K562 (cell line): ENCODE results near the gene MRPL38. TPM values are rescaled to one million over a fixed set of nuclear protein-coding genes. Genes with fewer than 3 reads are reported as not detected.

Experiments used
- ATAC-seq: fragments of 200-7000 bp; cut with Tn5 transposase; 3 replicates; pipeline ENCODE4 v1.9.1; 2020; ENCODE audit warnings: moderate library complexity
- BruUV-seq: library from RNA; stranded (reverse); fragments of 400-500 nt; replicated peaks from 2 replicates; lab custom pipeline; 2021; lab: Mats Ljungman, UMichigan
- CTCF ChIA-PET: fragments of 300-600 bp; formaldehyde crosslinking; extraction: SDS; loops from one replicate; lab custom pipeline; 2021; ENCODE audit warnings: low intra/inter-chr PET ratio; lab: Yijun Ruan, JAX
- POLR2A ChIA-PET: fragments of 300-600, 350-650 bp; sonication (Branson Sonifier 250); formaldehyde crosslinking; extraction: SDS; loops from one replicate; lab custom pipeline; 2021; ENCODE audit warnings: antibody characterized with exemption, inconsistent platforms; lab: Yijun Ruan, JAX
- DNase-seq, 4 experiments: peaks; one replicate each; pipeline versions ENCODE4 v3.0.0 to v3.0.0-alpha.2; 2011 to 2018; ENCODE audit warnings: low spot score in 3 of 4, mixed read lengths in 3 of 4; ENCODE audit errors: extremely low read depth in 1 of 4
- FAIRE-seq: peaks from 2 replicates; lab custom pipeline; 2011; peaks lifted over from hg19 to GRCh38; lab: Jason Lieb, UNC
- H2AFZ ChIP-seq: 2 replicates; pipeline ENCODE4 v1.6.0; 2011; ENCODE audit warnings: low read depth, low read length, control low read depth, inconsistent platforms
- H3K27ac ChIP-seq: fragments of 200-600 bp; 3 replicates; pipeline ENCODE4 v1.8.0; 2011; ENCODE audit warnings: low read depth, mild to moderate bottlenecking, control low read depth, inconsistent platforms, low read length, moderate library complexity, mixed read lengths; ENCODE audit errors: extremely low read depth
- H3K27me3 ChIP-seq, 2 experiments: fragments of 300-600 bp in 1 of 2; 2 replicates in 1 of 2; 3 replicates in 1 of 2; pipeline versions ENCODE4 v1.6.0 to v1.8.0; 2011; ENCODE audit warnings: inconsistent platforms in 2 of 2, low read length in 2 of 2, mild to moderate bottlenecking in 1 of 2, mixed read lengths in 1 of 2, moderate library complexity in 1 of 2; ENCODE audit not compliant: control insufficient read depth in 2 of 2, insufficient read depth in 2 of 2
- H3K36me3 ChIP-seq: fragments of 300-600 bp; 3 replicates; pipeline ENCODE4 v1.8.0; 2011; ENCODE audit warnings: mild to moderate bottlenecking, low read length, inconsistent platforms; ENCODE audit not compliant: control insufficient read depth, insufficient read depth
- H3K4me1 ChIP-seq, 2 experiments: fragments of 200-600 bp in 1 of 2; replicated peaks in 1 of 2; 2 replicates in 1 of 2; 3 replicates in 1 of 2; pipeline versions ENCODE4 v1.5.1 to v1.8.0; 2011; ENCODE audit warnings: inconsistent platforms in 2 of 2, low read length in 2 of 2, mild to moderate bottlenecking in 1 of 2, mixed read lengths in 1 of 2, moderate library complexity in 1 of 2; ENCODE audit not compliant: control insufficient read depth in 2 of 2, insufficient read depth in 2 of 2
- H3K4me2 ChIP-seq: 2 replicates; pipeline ENCODE4 v1.6.1; 2011; ENCODE audit warnings: low read length, control low read depth, inconsistent platforms, mixed read lengths; ENCODE audit not compliant: insufficient read depth
- H3K4me3 ChIP-seq: fragments of 200-600 bp; sonication (generic), shearing (Covaris generic); 2 replicates; pipeline ENCODE4 v1.5.1; 2016; ENCODE audit warnings: control low read depth, inconsistent platforms
- H3K79me2 ChIP-seq: fragments of 200-600 bp; 3 replicates; pipeline ENCODE4 v1.8.0; 2011; ENCODE audit warnings: low read length, inconsistent platforms; ENCODE audit not compliant: control insufficient read depth, insufficient read depth
- H3K9ac ChIP-seq, 2 experiments: 2 replicates each; pipeline versions ENCODE4 v1.6.0 to v1.6.1; 2011; ENCODE audit warnings: low read depth in 2 of 2, low read length in 2 of 2, control low read depth in 1 of 2, inconsistent platforms in 1 of 2, mild to moderate bottlenecking in 1 of 2, mixed read lengths in 1 of 2; ENCODE audit not compliant: insufficient read depth in 1 of 2
- H3K9me1 ChIP-seq: one replicate; pipeline ENCODE4 v1.6.0; 2011; ENCODE audit warnings: inconsistent platforms, mild to moderate bottlenecking, low read length, moderate library complexity; ENCODE audit not compliant: control insufficient read depth, insufficient read depth
- H3K9me3 ChIP-seq: replicated peaks from 2 replicates; pipeline ENCODE4 v1.5.1; 2011; ENCODE audit warnings: low read depth, low read length, inconsistent platforms; ENCODE audit not compliant: control insufficient read depth, insufficient read depth
- H4K20me1 ChIP-seq: replicated peaks from 2 replicates; pipeline ENCODE4 v1.6.1; 2011; ENCODE audit warnings: low read length, inconsistent platforms, mixed read lengths; ENCODE audit not compliant: control insufficient read depth, insufficient read depth
- CBFB ChIP-seq: sonication (generic); formaldehyde crosslinking; IDR thresholded peaks from 2 replicates; pipeline ENCODE4 v1.4.0; 2020; ENCODE audit warnings: mild to moderate bottlenecking, missing genetic modification reagents
- EGR1 ChIP-seq: fragments of 450-650 bp; conservative IDR thresholded peaks from 2 replicates; pipeline ENCODE4 v1.6.1; 2017; ENCODE audit warnings: mild to moderate bottlenecking
- FOS ChIP-seq: IDR thresholded peaks from 3 replicates; pipeline ENCODE4 v1.6.1; 2011; ENCODE audit not compliant: insufficient read length; ENCODE audit errors: extremely low read depth
- IRF9 ChIP-seq: fragments of 450-650 bp; IDR thresholded peaks from 2 replicates; pipeline ENCODE4 v1.6.1; 2016; ENCODE audit warnings: missing biosample characterization, missing genetic modification characterization
- RBFOX2 ChIP-seq: fragments of 200-400 bp; formaldehyde crosslinking; IDR thresholded peaks from 2 replicates; pipeline ENCODE4 v1.6.1; 2017; ENCODE audit warnings: low read depth, mild to moderate bottlenecking, low read length, moderate library complexity
- ZNF407 ChIP-seq: fragments of 450-650 bp; IDR thresholded peaks from 2 replicates; pipeline ENCODE4 v1.6.1; 2016; ENCODE audit warnings: low read depth
- WGBS: fragments of 100-300 bp; shearing (Covaris generic); methylation state at CpG from one replicate; pipeline ENCODE4 v1.1.6; 2016; ENCODE audit warnings: low coverage, mixed read lengths; ENCODE audit not compliant: insufficient coverage; ENCODE audit errors: missing lambda C conversion rate; 5-methylcytosine and 5-hydroxymethylcytosine counted together
- in situ Hi-C: fragments of 300-500 bp; cut with MboI; formaldehyde crosslinking; loops from 4 replicates; pipeline ENCODE4 v1.15.0; 2018; ENCODE audit warnings: inconsistent platforms, mixed read lengths
- intact Hi-C: fragments of 100-400 bp; cut with micrococcal nuclease; formaldehyde crosslinking; loops from 2 replicates; pipeline ENCODE4 v1.14.2; 2022
- polyA plus RNA-seq, 8 experiments: library from polyadenylated mRNA; depleted of rRNA in 4 of 8; stranded (reverse) in 5 of 8; unstranded in 3 of 8; fragments of >200 nt; fragmentation: Nextera tagmentation in 2 of 8; fragmentation: Illumina TruSeq in 1 of 8; extraction: Ambion mirVana in 2 of 8; extraction: Trizol in 1 of 8; gene quantifications; 2 replicates each; pipeline versions ENCODE4 v1.2.1 to v1.2.3, GENCODE V29; 2011 to 2014; ENCODE audit warnings: inconsistent platforms in 1 of 8, missing spikeins in 1 of 8
- total RNA-seq, 7 experiments: library from RNA; depleted of rRNA in 6 of 7; stranded (reverse); fragments of >200 nt in 6 of 7; fragmentation: Illumina TruSeq in 2 of 7; extraction: Trizol in 2 of 7; gene quantifications; 2 replicates each; pipeline versions ENCODE4 v1.2.1 to v1.2.3, GENCODE V29; 2011 to 2021; ENCODE audit warnings: low replicate concordance in 1 of 7

MRPL38 gene
- total and polyA plus RNA-seq, 9 of the 15 experiments (the other 6 are each of a cell fraction or from before 2014, with no cell fraction given) = 4.5 to 154 (median 48.5) TPM

- intact Hi-C loops = no loop called here
- ATAC-seq (no peak), DNase-seq (no peak), FAIRE-seq (no peak)
- Histone ChIP-seq H3K9ac (peak overlapping the region in 1 of 2 experiments; percentile 93; a peak in 2 of 4 replicates), H3K27ac (no peak overlapping the region), H3K9me1 (no peaks in the 10 kb centered on the region), H4K20me1 (no peaks in the 10 kb centered on the region), H3K79me2 (no peaks in the 10 kb centered on the region), H3K4me1 (peaks cover 8 to 73% of the 10 kb centered on the region in 2 experiments), H3K4me2 (no peak overlapping the region), H3K36me3 (no peaks in the 10 kb centered on the region), H2AFZ (peak overlapping the region; percentile 97; the same call in 1 of the 2 replicates), H3K4me3 (no peak overlapping the region), H3K27me3 (no peaks in the 10 kb centered on the region), H3K9me3 (no peaks in the 10 kb centered on the region)
- BruUV-seq = TSS peak; percentile 60
- TF ChIP-seq RBFOX2 (0 out of 2 replicates have a peak, but pooled peaks have one; percentile 1), CBFB (0 out of 2 replicates have a peak, but pooled peaks have one; percentile 22), IRF9 (no peak), FOS (no peak), EGR1 (peak; percentile 18; the same call in 1 of the 2 replicates), ZNF407 (no peak)
- 72% methylated on average over 26 of the region's 41 CpGs for WGBS
- in situ Hi-C loops = no loop called here
- POLR2A ChIA-PET = interaction anchor here (0.6 to 15.8 kb wide), 4 partner anchors 12 to 104 kb away, joined by 3 to 169 read pairs (median 4); partner anchors contain the start of gene TRIM65
- CTCF ChIA-PET = no interaction called here
Observed at GRCh38 chr17:75876938-75877751, 27.5 kb downstream of the MRPL38 start.
